Measurements from ENCODE around the gene ARMC12. TPM values are rescaled to one million over a fixed set of nuclear protein-coding genes. Genes with fewer than 3 reads are reported as not detected.

ARMC12 gene
- total RNA-seq, 1 experiment from 2014 or later: not detected

- peaks cover 7% of the 10 kb centered on the region for H3K27me3 ChIP-seq
- no peak for DNase-seq
- H3K27ac ChIP-seq: no peak overlapping the region
- no peak overlapping the region for H3K4me3 ChIP-seq
- H3K9me3 ChIP-seq (replicated peaks): no peaks in the 10 kb centered on the region
- no peaks in the 10 kb centered on the region for H3K4me1 ChIP-seq
- no peaks in the 10 kb centered on the region for H3K36me3 ChIP-seq
These were observed 51.7 kb downstream of the ARMC12 start for GRCh38 chr6:35788423-35788982.

- no peak for DNase-seq
These were observed 53.9 kb downstream of the ARMC12 start for GRCh38 chr6:35790683-35791082.

GRCh38 chr6:35794536-35795452 is 58.0 kb downstream of the ARMC12 start:
- DNase-seq: no peak
- no peaks in the 10 kb centered on the region for H3K36me3 ChIP-seq
- no peaks in the 10 kb centered on the region for H3K9me3 ChIP-seq (replicated peaks)
- H3K4me3 ChIP-seq: no peak overlapping the region
- H3K27me3 ChIP-seq: no peaks in the 10 kb centered on the region; the same call in 1 of the 2 replicates
- H3K4me1 ChIP-seq: no peaks in the 10 kb centered on the region
- no peak overlapping the region for H3K27ac ChIP-seq

More at GRCh38 chr6:35790683-35791082, 53.9 kb downstream of the ARMC12 start:
- peaks cover 7% of the 10 kb centered on the region for H3K27me3 ChIP-seq
- no peak overlapping the region for H3K27ac ChIP-seq
- no peaks in the 10 kb centered on the region for H3K36me3 ChIP-seq
- no peak overlapping the region for H3K4me3 ChIP-seq
- H3K4me1 ChIP-seq: no peaks in the 10 kb centered on the region
- H3K9me3 ChIP-seq (replicated peaks): no peaks in the 10 kb centered on the region

GRCh38 chr6:35795453-35796071 is 58.7 kb downstream of the ARMC12 start:
- no peaks in the 10 kb centered on the region for H3K4me1 ChIP-seq
- DNase-seq: no peak
- no peaks in the 10 kb centered on the region for H3K27me3 ChIP-seq
- no peak overlapping the region for H3K4me3 ChIP-seq
- H3K36me3 ChIP-seq: no peaks in the 10 kb centered on the region
- H3K27ac ChIP-seq: no peak overlapping the region
- no peaks in the 10 kb centered on the region for H3K9me3 ChIP-seq (replicated peaks)

- Histone ChIP-seq H3K27ac (no peak overlapping the region), H3K9me3 (replicated peaks) (no peaks in the 10 kb centered on the region), H3K27me3 (no peaks in the 10 kb centered on the region), H3K4me3 (no peak overlapping the region), H3K4me1 (no peaks in the 10 kb centered on the region), H3K36me3 (no peaks in the 10 kb centered on the region)
- no peak for DNase-seq
These were observed 59.4 kb downstream of the ARMC12 start for GRCh38 chr6:35796236-35796635.

- H3K27me3 ChIP-seq: no peaks in the 10 kb centered on the region
- no peaks in the 10 kb centered on the region for H3K36me3 ChIP-seq
- H3K4me3 ChIP-seq: no peak overlapping the region
- H3K9me3 ChIP-seq (replicated peaks): no peaks in the 10 kb centered on the region
- H3K4me1 ChIP-seq: no peaks in the 10 kb centered on the region
- DNase-seq: no peak
- H3K27ac ChIP-seq: no peak overlapping the region
These were observed 61.1 kb downstream of the ARMC12 start for GRCh38 chr6:35797837-35798526.

Other genes starting within 250 kb of the ARMC12 start
- 8.4 and 8.8 TPM in 2 replicates for gene TEAD3, start 240.0 kb upstream of the ARMC12 start, total RNA-seq (2014; rRNA removed; shearing (Covaris generic))
- 0.15 TPM in 1 of 2 replicates, not detected in the other for gene TULP1, start 224.1 kb upstream of the ARMC12 start, total RNA-seq (2014; rRNA removed; shearing (Covaris generic))
- gene FKBP5, start 48.1 kb upstream of the ARMC12 start, total RNA-seq (2014; rRNA removed; shearing (Covaris generic)): not detected in 2 replicates
- gene CLPSL2, start 39.6 kb downstream of the ARMC12 start, total RNA-seq (2014; rRNA removed; shearing (Covaris generic)): not detected in 2 replicates
- gene CLPSL1, start 44.0 kb downstream of the ARMC12 start, total RNA-seq (2014; rRNA removed; shearing (Covaris generic)): not detected in 2 replicates
- not detected in 2 replicates for gene CLPS, start 60.3 kb downstream of the ARMC12 start, total RNA-seq (2014; rRNA removed; shearing (Covaris generic))
- 0.08 and 0.10 TPM in 2 replicates for gene LHFPL5, start 68.3 kb downstream of the ARMC12 start, total RNA-seq (2014; rRNA removed; shearing (Covaris generic))
- 86.8 and 101 TPM in 2 replicates for gene SRPK1, start 184.1 kb downstream of the ARMC12 start, total RNA-seq (2014; rRNA removed; shearing (Covaris generic))

Data from SJCRH30 (cell line).